Measurements from ENCODE around the gene HIBCH. TPM values are rescaled to one million over a fixed set of nuclear protein-coding genes. Genes with fewer than 3 reads are reported as not detected.
"Not testable (repeated sequence)": the region's sequence is repeated elsewhere in the genome, so short reads cannot be mapped to it uniquely, and the experiment has no call there.

The HIBCH gene
- total RNA-seq, 2 donors from 2014 or later = 31.4 to 34.4 TPM

DNA sequence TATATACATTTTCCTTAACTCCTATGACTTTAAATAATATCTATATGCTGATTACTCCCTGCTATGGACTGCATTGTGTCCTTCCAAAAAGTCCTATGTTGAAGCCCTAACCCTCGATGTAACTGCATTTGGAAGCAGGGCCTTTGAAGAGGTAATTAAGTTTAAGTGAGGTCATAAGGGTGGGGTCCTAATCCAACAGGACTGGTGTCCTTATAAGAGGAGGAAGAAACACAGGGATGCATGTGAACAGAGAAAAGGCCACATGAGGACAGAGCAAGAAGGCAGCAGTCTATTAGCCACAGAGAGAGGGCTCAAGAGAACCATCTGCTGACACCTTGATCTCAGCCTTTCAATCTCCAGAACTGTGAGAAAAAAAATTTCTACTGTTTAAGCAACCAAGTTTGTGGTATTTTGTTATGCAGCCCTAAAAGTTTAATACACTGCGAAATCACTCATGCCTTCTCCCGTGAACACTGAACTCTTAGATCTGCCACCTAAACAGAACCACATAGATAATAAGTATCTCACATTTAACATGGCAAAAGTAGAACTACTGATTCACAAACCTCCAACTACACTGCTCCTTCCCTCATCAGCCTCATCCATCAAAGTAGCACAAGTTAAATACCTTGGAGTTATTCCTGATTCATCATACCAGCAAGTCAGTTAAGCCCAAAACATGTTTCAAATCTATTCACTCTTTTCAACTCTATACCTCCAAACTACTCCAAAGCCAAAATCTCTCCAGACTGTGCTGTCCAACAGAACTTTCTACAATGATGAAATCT lies 65.4 kb downstream of the HIBCH start:
- DNase-seq (ENCODE audit: low spot score) = no peak
- H3K36me3 ChIP-seq = peaks cover 15% of the 10 kb centered on the region

GRCh38 chr2:190250421-190250820 lies 69.2 kb downstream of the HIBCH start:
- H3K4me1 ChIP-seq (ENCODE audit: control insufficient read depth in 1 of 2, low read depth in 2 of 2) = no peaks in the 10 kb centered on the region
- no peak overlapping the region for H3K27ac ChIP-seq
- H3K9me3 ChIP-seq = no peaks in the 10 kb centered on the region
- H3K36me3 ChIP-seq = peaks cover 20% of the 10 kb centered on the region
- H3K27me3 ChIP-seq (replicated peaks; ENCODE audit: insufficient read depth) = no peaks in the 10 kb centered on the region
- DNase-seq (ENCODE audit: low spot score) (no peak), ATAC-seq (ENCODE audit: insufficient number of reproducible peaks, low FRiP score, low read depth) (no peak)
- TF ChIP-seq CTCF (IDR thresholded peaks at IDR 0.05) = no peak
- H3K4me3 ChIP-seq = no peak overlapping the region

More for the DNA sequence above, 65.4 kb downstream of the HIBCH start:
- Histone ChIP-seq H3K4me1 (ENCODE audit: control insufficient read depth in 1 of 2, low read depth in 2 of 2) (no peaks in the 10 kb centered on the region), H3K27ac (no peak overlapping the region), H3K27me3 (replicated peaks; ENCODE audit: insufficient read depth) (no peaks in the 10 kb centered on the region), H3K9me3 (no peaks in the 10 kb centered on the region), H3K4me3 (no peak overlapping the region)
- TF ChIP-seq CTCF (IDR thresholded peaks at IDR 0.05) = no peak
- ATAC-seq (ENCODE audit: insufficient number of reproducible peaks, low FRiP score, low read depth) = no peak

GRCh38 chr2:190235551-190236075 lies 84.0 kb downstream of the HIBCH start:
- Histone ChIP-seq H3K36me3 (no peaks in the 10 kb centered on the region), H3K4me3 (no peak overlapping the region), H3K27ac (no peak overlapping the region), H3K4me1 (ENCODE audit: control insufficient read depth in 1 of 2, low read depth in 2 of 2) (no peaks in the 10 kb centered on the region), H3K9me3 (no peaks in the 10 kb centered on the region), H3K27me3 (replicated peaks; ENCODE audit: insufficient read depth) (no peaks in the 10 kb centered on the region)
- ATAC-seq (ENCODE audit: insufficient number of reproducible peaks, low FRiP score, low read depth) = no peak
- DNase-seq (ENCODE audit: low spot score) = no peak
- no peak for TF ChIP-seq CTCF (IDR thresholded peaks at IDR 0.05)

DNA sequence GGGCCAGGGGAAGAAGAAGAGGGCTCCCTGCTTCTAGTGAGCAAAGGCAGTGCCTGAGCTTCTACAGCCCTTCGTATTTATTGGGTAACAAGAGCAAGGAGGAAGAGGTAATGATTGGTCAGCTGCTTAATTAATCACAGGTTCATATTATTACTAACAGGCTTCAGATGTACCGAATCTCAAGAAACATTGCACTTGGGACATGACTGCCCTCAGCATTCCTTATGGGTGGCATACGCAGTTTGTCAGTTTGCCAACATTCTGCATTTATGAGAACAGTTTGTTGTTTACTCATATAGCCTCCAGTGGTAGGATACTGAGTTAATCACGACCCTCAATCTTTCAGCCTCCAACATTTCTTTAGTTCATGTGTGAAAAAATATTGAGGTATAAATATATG lies 84.5 kb downstream of the HIBCH start:
- Histone ChIP-seq H3K9me3 (no peaks in the 10 kb centered on the region), H3K27ac (no peak overlapping the region), H3K4me1 (ENCODE audit: control insufficient read depth in 1 of 2, low read depth in 2 of 2) (no peaks in the 10 kb centered on the region), H3K4me3 (no peak overlapping the region), H3K36me3 (no peaks in the 10 kb centered on the region), H3K27me3 (replicated peaks; ENCODE audit: insufficient read depth) (no peaks in the 10 kb centered on the region)
- TF ChIP-seq CTCF (IDR thresholded peaks at IDR 0.05) = no peak
- ATAC-seq (ENCODE audit: insufficient number of reproducible peaks, low FRiP score, low read depth) (no peak), DNase-seq (ENCODE audit: low spot score) (no peak)

DNA sequence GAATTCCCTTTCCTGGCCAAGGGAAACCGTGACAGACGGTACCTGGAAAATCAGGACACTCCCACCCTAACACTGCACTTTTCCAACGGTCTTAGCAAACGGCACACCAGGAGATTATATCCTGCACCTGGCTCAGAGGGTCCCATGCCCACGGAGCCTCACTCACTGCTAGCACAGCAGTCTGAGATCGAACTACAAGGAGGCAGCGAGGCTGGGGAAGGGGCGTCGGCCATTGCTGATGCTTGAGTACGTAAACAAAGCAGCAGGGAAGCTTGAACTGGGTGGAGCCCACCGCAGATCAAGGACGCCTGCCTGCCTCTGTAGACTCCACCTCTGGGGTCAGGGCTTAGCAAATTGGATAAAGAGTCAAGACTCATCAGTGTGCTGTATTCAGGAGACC lies 95.6 kb downstream of the HIBCH start:
- H3K36me3 ChIP-seq = peaks cover 12% of the 10 kb centered on the region
- not testable (repeated sequence) for H3K4me1 ChIP-seq (ENCODE audit: control insufficient read depth in 1 of 2, low read depth in 2 of 2); DNase-seq (ENCODE audit: low spot score); H3K27me3 ChIP-seq (replicated peaks; ENCODE audit: insufficient read depth); H3K27ac ChIP-seq; H3K9me3 ChIP-seq; ATAC-seq (ENCODE audit: insufficient number of reproducible peaks, low FRiP score, low read depth); H3K4me3 ChIP-seq

- H3K36me3 ChIP-seq = peaks cover 11% of the 10 kb centered on the region
- not testable (repeated sequence) for ATAC-seq (ENCODE audit: insufficient number of reproducible peaks, low FRiP score, low read depth); H3K27me3 ChIP-seq (replicated peaks; ENCODE audit: insufficient read depth); H3K4me3 ChIP-seq; H3K27ac ChIP-seq; DNase-seq (ENCODE audit: low spot score); H3K9me3 ChIP-seq; H3K4me1 ChIP-seq (ENCODE audit: control insufficient read depth in 1 of 2, low read depth in 2 of 2)
Measured at GRCh38 chr2:190222745-190223144, 96.9 kb downstream of the HIBCH start.

All from thoracic aorta (tissue), 2 donors.